ENCODE results near the gene DYRK1A. TPM values are rescaled to one million over a fixed set of nuclear protein-coding genes. Genes with fewer than 3 reads are reported as not detected.
"Not testable (repeated sequence)": the region's sequence is repeated elsewhere in the genome, so short reads cannot be mapped to it uniquely, and the experiment has no call there.

Gene DYRK1A
- total RNA-seq, 2 experiments from 2014 or later: 58.4 to 65.1 TPM

- CTCF ChIA-PET (ENCODE audit: unreplicated experiment): no interaction called here
- TF ChIP-seq EZH2phosphoT487 (IDR thresholded peaks at IDR 0.05; ENCODE audit: borderline replicate concordance, low read depth, low read length) (no peak), CTCF (conservative IDR thresholded peaks at IDR 0.05; ENCODE audit: low read length) (no peak)
- POLR2A ChIA-PET: interaction anchor here (0.6 kb wide), 1 partner anchor 782 kb away, joined by 4 read pairs; no protein-coding TSS in a partner anchor
These were observed 156.2 kb downstream of the DYRK1A start for GRCh38 chr21:37522641-37523295.

GRCh38 chr21:37524944-37525343 lies 158.4 kb downstream of the DYRK1A start:
- CTCF ChIA-PET (ENCODE audit: unreplicated experiment); H3K4me2 ChIP-seq (ENCODE audit: low read length); H3K4me3 ChIP-seq (ENCODE audit: low read depth, low read length, poor library complexity, severe bottlenecking); H2AFZ ChIP-seq (ENCODE audit: low read length); H3K79me2 ChIP-seq (ENCODE audit: insufficient read depth, low read depth, low read length); H3K27ac ChIP-seq (ENCODE audit: low read depth, low read length, poor library complexity, severe bottlenecking); H3K9me3 ChIP-seq (ENCODE audit: low read length); BruUV-seq (replicated peaks); H4K20me1 ChIP-seq (ENCODE audit: insufficient read depth, low read length); H3K4me1 ChIP-seq (ENCODE audit: insufficient read depth, low read length, poor library complexity, severe bottlenecking); H3K36me3 ChIP-seq (ENCODE audit: insufficient read depth, low read length); POLR2A ChIA-PET; intact Hi-C loops (cut with micrococcal nuclease; ENCODE audit: unreplicated experiment); DNase-seq (ENCODE audit: low spot score); H3K9me2 ChIP-seq (ENCODE audit: insufficient read depth, low read length): not testable (repeated sequence)

More at GRCh38 chr21:37522641-37523295, 156.2 kb downstream of the DYRK1A start:
- no peaks in the 10 kb centered on the region for H3K4me1 ChIP-seq (ENCODE audit: insufficient read depth, low read length, poor library complexity, severe bottlenecking)
- no TSS peak for BruUV-seq (replicated peaks)
- DNase-seq (ENCODE audit: low spot score): no peak
- no peak overlapping the region for H2AFZ ChIP-seq (ENCODE audit: low read length)
- no peaks in the 10 kb centered on the region for H3K79me2 ChIP-seq (ENCODE audit: insufficient read depth, low read depth, low read length)
- no peak overlapping the region for H3K27ac ChIP-seq (ENCODE audit: low read depth, low read length, poor library complexity, severe bottlenecking)
- H3K9me2 ChIP-seq (ENCODE audit: insufficient read depth, low read length): no peaks in the 10 kb centered on the region
- intact Hi-C loops (cut with micrococcal nuclease; ENCODE audit: unreplicated experiment): no loop called here
- H3K36me3 ChIP-seq (ENCODE audit: insufficient read depth, low read length): no peaks in the 10 kb centered on the region; the same call in 1 of the 2 replicates
- H3K9me3 ChIP-seq (ENCODE audit: low read length): no peaks in the 10 kb centered on the region
- H4K20me1 ChIP-seq (ENCODE audit: insufficient read depth, low read length): no peaks in the 10 kb centered on the region
- no peak overlapping the region for H3K4me3 ChIP-seq (ENCODE audit: low read depth, low read length, poor library complexity, severe bottlenecking)
- no peak overlapping the region for H3K4me2 ChIP-seq (ENCODE audit: low read length)

- Histone ChIP-seq H3K79me2 (ENCODE audit: insufficient read depth, low read depth, low read length) (no peaks in the 10 kb centered on the region), H3K27ac (ENCODE audit: low read depth, low read length, poor library complexity, severe bottlenecking) (no peak overlapping the region), H4K20me1 (ENCODE audit: insufficient read depth, low read length) (no peaks in the 10 kb centered on the region), H3K4me2 (ENCODE audit: low read length) (no peak overlapping the region), H3K9me2 (ENCODE audit: insufficient read depth, low read length) (no peaks in the 10 kb centered on the region), H3K36me3 (ENCODE audit: insufficient read depth, low read length) (no peaks in the 10 kb centered on the region), H3K4me3 (ENCODE audit: low read depth, low read length, poor library complexity, severe bottlenecking) (no peak overlapping the region), H2AFZ (ENCODE audit: low read length) (no peak overlapping the region), H3K4me1 (ENCODE audit: insufficient read depth, low read length, poor library complexity, severe bottlenecking) (no peaks in the 10 kb centered on the region), H3K9me3 (ENCODE audit: low read length) (no peaks in the 10 kb centered on the region)
- BruUV-seq (replicated peaks): no TSS peak
- ChIA-PET CTCF (ENCODE audit: unreplicated experiment) (no interaction called here), POLR2A (interaction anchor here (0.6 to 1.3 kb wide), 2 partner anchors 9 to 1131 kb away, joined by 5 to 7 read pairs; no protein-coding TSS in a partner anchor)
- intact Hi-C loops (cut with micrococcal nuclease; ENCODE audit: unreplicated experiment): no loop called here
- TF ChIP-seq EZH2phosphoT487 (IDR thresholded peaks at IDR 0.05; ENCODE audit: borderline replicate concordance, low read depth, low read length) (no peak), CTCF (conservative IDR thresholded peaks at IDR 0.05; ENCODE audit: low read length) (no peak)
- DNase-seq (ENCODE audit: low spot score): no peak
These were observed 159.2 kb downstream of the DYRK1A start for GRCh38 chr21:37525810-37526209.
